ENCODE data around the gene TMEM145. TPM values are rescaled to one million over a fixed set of nuclear protein-coding genes. Genes with fewer than 3 reads are reported as not detected.

The TMEM145 gene
- total and polyA plus RNA-seq, 2 donors from 2014 or later, result not detected

- Histone ChIP-seq H3K36me3 (ENCODE audit: control insufficient read depth in 2 of 3, insufficient read depth in 3 of 3, low read length in 3 of 3) (peaks cover 0 to 34% (median 12%) of the 10 kb centered on the region in 3 donors), H3K27ac (ENCODE audit: low read depth in 2 of 2, low read length in 2 of 2) (no peak overlapping the region), H3K27me3 (ENCODE audit: control insufficient read depth, insufficient read depth, low read length) (no peaks in the 10 kb centered on the region), H3K9me3 (ENCODE audit: control insufficient read depth in 2 of 3, insufficient read depth in 1 of 3, low read length in 3 of 3) (no peaks in the 10 kb centered on the region), H3K9ac (ENCODE audit: low read length in 3 of 3) (no peak overlapping the region), H3K4me1 (ENCODE audit: control insufficient read depth in 2 of 3, insufficient read depth in 2 of 3, low read depth in 1 of 3, low read length in 3 of 3) (peaks cover 4 to 15% (median 12%) of the 10 kb centered on the region in 3 donors), H3K4me3 (ENCODE audit: low read length in 3 of 3) (no peak overlapping the region)
- no peak for TF ChIP-seq CTCF (IDR thresholded peaks at IDR 0.05; ENCODE audit: borderline replicate concordance, extremely low read depth, insufficient read depth)
- FAIRE-seq (no peak), DNase-seq (peak in 1 of 5 donors; percentile 70)
- intact Hi-C loops (cut with DNase I), result no loop called here
Observed at GRCh38 chr19:42290136-42290522, 23.0 kb upstream of the TMEM145 start.

GRCh38 chr19:42290523-42291434 lies 22.3 kb upstream of the TMEM145 start:
- no peak overlapping the region for H3K9ac ChIP-seq (ENCODE audit: low read length in 3 of 3)
- no peaks in the 10 kb centered on the region for H3K9me3 ChIP-seq (ENCODE audit: control insufficient read depth in 2 of 3, insufficient read depth in 1 of 3, low read length in 3 of 3)
- no peak for TF ChIP-seq CTCF (IDR thresholded peaks at IDR 0.05; ENCODE audit: borderline replicate concordance, extremely low read depth, insufficient read depth)
- no peaks in the 10 kb centered on the region for H3K27me3 ChIP-seq (ENCODE audit: control insufficient read depth, insufficient read depth, low read length)
- peaks cover 0 to 34% (median 12%) of the 10 kb centered on the region in 3 donors for H3K36me3 ChIP-seq (ENCODE audit: control insufficient read depth in 2 of 3, insufficient read depth in 3 of 3, low read length in 3 of 3)
- DNase-seq (peak in 1 of 5 donors; percentile 77), FAIRE-seq (no peak)
- intact Hi-C loops (cut with DNase I), result no loop called here
- H3K4me1 ChIP-seq (ENCODE audit: control insufficient read depth in 2 of 3, insufficient read depth in 2 of 3, low read depth in 1 of 3, low read length in 3 of 3), result peaks cover 3 to 10% (median 6%) of the 10 kb centered on the region in 3 donors
- no peak overlapping the region for H3K4me3 ChIP-seq (ENCODE audit: low read length in 3 of 3)
- no peak overlapping the region for H3K27ac ChIP-seq (ENCODE audit: low read depth in 2 of 2, low read length in 2 of 2)

- FAIRE-seq (no peak), DNase-seq (no peak)
- H3K27me3 ChIP-seq (ENCODE audit: control insufficient read depth, insufficient read depth, low read length), result no peaks in the 10 kb centered on the region
- intact Hi-C loops (cut with DNase I), result no loop called here
- no peak for TF ChIP-seq CTCF (IDR thresholded peaks at IDR 0.05; ENCODE audit: borderline replicate concordance, extremely low read depth, insufficient read depth)
- H3K36me3 ChIP-seq (ENCODE audit: control insufficient read depth in 2 of 3, insufficient read depth in 3 of 3, low read length in 3 of 3), result peaks cover 0 to 34% (median 12%) of the 10 kb centered on the region in 3 donors
- H3K27ac ChIP-seq (ENCODE audit: low read depth in 2 of 2, low read length in 2 of 2), result no peak overlapping the region
- no peak overlapping the region for H3K4me3 ChIP-seq (ENCODE audit: low read length in 3 of 3)
- H3K9ac ChIP-seq (ENCODE audit: low read length in 3 of 3), result no peak overlapping the region
- peaks cover 0 to 4% (median 3%) of the 10 kb centered on the region in 3 donors for H3K4me1 ChIP-seq (ENCODE audit: control insufficient read depth in 2 of 3, insufficient read depth in 2 of 3, low read depth in 1 of 3, low read length in 3 of 3)
- H3K9me3 ChIP-seq (ENCODE audit: control insufficient read depth in 2 of 3, insufficient read depth in 1 of 3, low read length in 3 of 3), result no peaks in the 10 kb centered on the region
Observed at GRCh38 chr19:42291435-42291810, 21.7 kb upstream of the TMEM145 start.

Measured in kidney (tissue), 14 donors.